ENCODE measurements around the gene CHRNA4.
"Not testable (repeated sequence)": the region's sequence is repeated elsewhere in the genome, so short reads cannot be mapped to it uniquely, and the experiment has no call there.

Gene CHRNA4

GRCh38 chr20:63347950-63348827, 13.0 kb downstream of the CHRNA4 start:
- no peak for DNase-seq

- no peak for DNase-seq
Measured at GRCh38 chr20:63347081-63347741, 13.9 kb downstream of the CHRNA4 start.

GRCh38 chr20:63346131-63347080, 14.7 kb downstream of the CHRNA4 start:
- no peak for DNase-seq

- DNase-seq = no peak
Measured at GRCh38 chr20:63345328-63346100, 15.6 kb downstream of the CHRNA4 start.

GRCh38 chr20:63344616-63345327, 16.4 kb downstream of the CHRNA4 start:
- no peak for DNase-seq

- no peak for DNase-seq
Measured at GRCh38 chr20:63343460-63344445, 17.4 kb downstream of the CHRNA4 start.

- DNase-seq = no peak
Measured at GRCh38 chr20:63342561-63343459, 18.3 kb downstream of the CHRNA4 start.

GRCh38 chr20:63340158-63340688, 20.9 kb downstream of the CHRNA4 start:
- not testable (repeated sequence) for DNase-seq

GRCh38 chr20:63339154-63340094, 21.7 kb downstream of the CHRNA4 start:
- not testable (repeated sequence) for DNase-seq

GRCh38 chr20:63337786-63338420, 23.2 kb downstream of the CHRNA4 start:
- no peak for DNase-seq

- DNase-seq = no peak
Measured at GRCh38 chr20:63336232-63336752, 24.9 kb downstream of the CHRNA4 start.

- DNase-seq = no peak
Measured at GRCh38 chr20:63335711-63336110, 25.4 kb downstream of the CHRNA4 start.

- not testable (repeated sequence) for DNase-seq
Measured at GRCh38 chr20:63335060-63335459, 26.1 kb downstream of the CHRNA4 start.

GRCh38 chr20:63334356-63334755, 26.8 kb downstream of the CHRNA4 start:
- no peak for DNase-seq

- no peak for DNase-seq
Measured at GRCh38 chr20:63333241-63333836, 27.8 kb downstream of the CHRNA4 start.

- no peak for DNase-seq
Measured at GRCh38 chr20:63332488-63333240, 28.5 kb downstream of the CHRNA4 start.

Data from bone marrow (tissue), 2 donors.